Measurements from ENCODE around the gene FBXL19. TPM values are rescaled to one million over a fixed set of nuclear protein-coding genes. Genes with fewer than 3 reads are reported as not detected.

FBXL19 gene
- total and polyA plus RNA-seq, 9 of the 15 experiments (the other 6 are each of a cell fraction or from before 2014, with no cell fraction given) = 0.13 to 48.0 (median 13.5) TPM; not detected in 1

DNA sequence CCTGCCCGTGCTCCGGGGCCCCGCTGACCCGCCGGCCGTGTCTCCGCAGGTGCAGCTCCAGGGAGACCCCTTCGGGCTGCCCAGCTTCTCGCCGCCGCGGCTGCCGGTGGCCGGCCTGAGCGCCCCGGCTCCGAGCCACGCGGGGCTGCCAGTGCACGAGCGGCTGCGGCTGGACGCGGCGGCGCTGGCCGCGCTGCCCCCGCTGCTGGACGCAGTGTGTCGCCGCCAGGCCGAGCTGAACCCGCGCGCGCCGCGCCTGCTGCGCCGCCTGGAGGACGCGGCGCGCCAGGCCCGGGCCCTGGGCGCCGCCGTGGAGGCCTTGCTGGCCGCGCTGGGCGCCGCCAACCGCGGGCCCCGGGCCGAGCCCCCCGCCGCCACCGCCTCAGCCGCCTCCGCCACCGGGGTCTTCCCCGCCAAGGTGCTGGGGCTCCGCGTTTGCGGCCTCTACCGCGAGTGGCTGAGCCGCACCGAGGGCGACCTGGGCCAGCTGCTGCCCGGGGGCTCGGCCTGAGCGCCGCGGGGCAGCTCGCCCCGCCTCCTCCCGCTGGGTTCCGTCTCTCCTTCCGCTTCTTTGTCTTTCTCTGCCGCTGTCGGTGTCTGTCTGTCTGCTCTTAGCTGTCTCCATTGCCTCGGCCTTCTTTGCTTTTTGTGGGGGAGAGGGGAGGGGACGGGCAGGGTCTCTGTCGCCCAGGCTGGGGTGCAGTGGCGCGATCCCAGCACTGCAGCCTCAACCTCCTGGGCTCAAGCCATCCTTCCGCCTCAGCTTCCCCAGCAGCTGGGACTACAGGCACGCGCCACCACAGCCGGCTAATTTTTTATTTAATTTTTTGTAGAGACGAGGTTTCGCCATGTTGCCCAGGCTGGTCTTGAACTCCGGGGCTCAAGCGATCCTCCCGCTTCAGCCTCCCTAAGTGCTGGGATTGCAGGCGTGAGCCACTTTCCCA is 21.1 kb upstream of the FBXL19 start (continued):
- TF ChIP-seq, protein P1, sequence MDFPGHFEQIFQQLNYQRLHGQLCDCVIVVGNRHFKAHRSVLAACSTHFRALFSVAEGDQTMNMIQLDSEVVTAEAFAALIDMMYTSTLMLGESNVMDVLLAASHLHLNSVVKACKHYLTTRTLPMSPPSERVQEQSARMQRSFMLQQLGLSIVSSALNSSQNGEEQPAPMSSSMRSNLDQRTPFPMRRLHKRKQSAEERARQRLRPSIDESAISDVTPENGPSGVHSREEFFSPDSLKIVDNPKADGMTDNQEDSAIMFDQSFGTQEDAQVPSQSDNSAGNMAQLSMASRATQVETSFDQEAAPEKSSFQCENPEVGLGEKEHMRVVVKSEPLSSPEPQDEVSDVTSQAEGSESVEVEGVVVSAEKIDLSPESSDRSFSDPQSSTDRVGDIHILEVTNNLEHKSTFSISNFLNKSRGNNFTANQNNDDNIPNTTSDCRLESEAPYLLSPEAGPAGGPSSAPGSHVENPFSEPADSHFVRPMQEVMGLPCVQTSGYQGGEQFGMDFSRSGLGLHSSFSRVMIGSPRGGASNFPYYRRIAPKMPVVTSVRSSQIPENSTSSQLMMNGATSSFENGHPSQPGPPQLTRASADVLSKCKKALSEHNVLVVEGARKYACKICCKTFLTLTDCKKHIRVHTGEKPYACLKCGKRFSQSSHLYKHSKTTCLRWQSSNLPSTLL (IDR thresholded peaks at IDR 0.05) = no peak
- TF ChIP-seq, protein P2, sequence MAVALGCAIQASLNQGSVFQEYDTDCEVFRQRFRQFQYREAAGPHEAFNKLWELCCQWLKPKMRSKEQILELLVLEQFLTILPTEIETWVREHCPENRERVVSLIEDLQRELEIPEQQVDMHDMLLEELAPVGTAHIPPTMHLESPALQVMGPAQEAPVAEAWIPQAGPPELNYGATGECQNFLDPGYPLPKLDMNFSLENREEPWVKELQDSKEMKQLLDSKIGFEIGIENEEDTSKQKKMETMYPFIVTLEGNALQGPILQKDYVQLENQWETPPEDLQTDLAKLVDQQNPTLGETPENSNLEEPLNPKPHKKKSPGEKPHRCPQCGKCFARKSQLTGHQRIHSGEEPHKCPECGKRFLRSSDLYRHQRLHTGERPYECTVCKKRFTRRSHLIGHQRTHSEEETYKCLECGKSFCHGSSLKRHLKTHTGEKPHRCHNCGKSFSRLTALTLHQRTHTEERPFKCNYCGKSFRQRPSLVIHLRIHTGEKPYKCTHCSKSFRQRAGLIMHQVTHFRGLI (CRISPR knock-in tag; IDR thresholded peaks at IDR 0.05) = no peak
- TF ChIP-seq ZNF316 (IDR thresholded peaks at IDR 0.05) (no peak), LCOR (CRISPR knock-in tag; IDR thresholded peaks at IDR 0.05) (no peak), KDM4B (IDR thresholded peaks at IDR 0.05; ENCODE audit: borderline replicate concordance in 2 of 2, low read depth in 1 of 2) (no peak), ZBTB43 (CRISPR knock-in tag; IDR thresholded peaks at IDR 0.05) (no peak), CHCHD3 (CRISPR knock-in tag; IDR thresholded peaks at IDR 0.05) (no peak), CTCF (IDR thresholded peaks at IDR 0.05 in 2 of 3, conservative IDR thresholded peaks at IDR 0.05 in 1 of 3; ENCODE audit: insufficient read depth in 2 of 3, low read depth in 1 of 3, low read length in 3 of 3) (peak; percentile 7 to 91 (median 64); a peak in 5 of 6 replicates), RBM25 (IDR thresholded peaks at IDR 0.05; ENCODE audit: low read depth, low read length, severe bottlenecking) (peak; percentile 32), HIVEP1 (CRISPR knock-in tag; IDR thresholded peaks at IDR 0.05) (no peak), ZSCAN32 (CRISPR knock-in tag; IDR thresholded peaks at IDR 0.05) (no peak), CTBP1 (IDR thresholded peaks at IDR 0.05; ENCODE audit: borderline replicate concordance) (peak; percentile 58; the same call in 1 of the 2 replicates), CHD4 (IDR thresholded peaks at IDR 0.05; ENCODE audit: insufficient read depth, insufficient replicate concordance, low read depth, low read length, poor library complexity, severe bottlenecking) (peak; percentile 66), FOSL1 (tag; conservative IDR thresholded peaks at IDR 0.05) (peak; percentile 38), E2F6 (IDR thresholded peaks at IDR 0.05; ENCODE audit: borderline replicate concordance in 1 of 2, extremely low read depth in 1 of 2, insufficient read depth in 1 of 2, insufficient read length in 1 of 2, low read depth in 1 of 2, low read length in 1 of 2, poor library complexity in 1 of 2, severe bottlenecking in 1 of 2) (peak; percentile 70 to 83), TFAP4 (CRISPR knock-in tag; IDR thresholded peaks at IDR 0.05; ENCODE audit: borderline replicate concordance) (peak; percentile 66; the same call in 1 of the 2 replicates)

All from K562 (cell line).